Sigmoid colon (tissue), 7 donors: Measurements from ENCODE around the gene UNCX. TPM values are rescaled to one million over a fixed set of nuclear protein-coding genes. Genes with fewer than 3 reads are reported as not detected.
"Not testable (repeated sequence)": the region's sequence is repeated elsewhere in the genome, so short reads cannot be mapped to it uniquely, and the experiment has no call there.

ENCODE experiments used
- DNase-seq: peaks from one replicate; pipeline ENCODE4 v3.0.0-alpha.2; 2019
- H3K27ac ChIP-seq, 4 donors: fragments of 200-600 bp; sonication (generic); one replicate each; pipeline ENCODE4 v1.5.1; 2016 to 2019; ENCODE audit warnings: mild to moderate bottlenecking in 1 of 4
- H3K27me3 ChIP-seq, 3 donors: fragments of 200-600 bp; sonication (generic); one replicate each; pipeline ENCODE4 v1.5.1; 2019; ENCODE audit warnings: mild to moderate bottlenecking in 1 of 3
- H3K36me3 ChIP-seq, 4 donors: fragments of 200-600 bp; sonication (generic); one replicate each; pipeline ENCODE4 v1.5.1; 2016 to 2019
- H3K4me1 ChIP-seq, 4 donors: fragments of 200-600 bp; sonication (generic); one replicate each; pipeline ENCODE4 v1.5.1; 2017 to 2019
- H3K4me3 ChIP-seq, 4 donors: fragments of 200-600 bp; sonication (generic); one replicate each; pipeline ENCODE4 v1.5.1; 2017 to 2019; ENCODE audit warnings: mild to moderate bottlenecking in 2 of 4, moderate library complexity in 1 of 4
- H3K9me3 ChIP-seq, 4 donors: fragments of 200-600 bp in 3 of 4; sonication (generic) in 3 of 4; one replicate each; pipeline versions ENCODE4 v1.5.1 to v1.6.1; 2013 to 2019
- CTCF ChIP-seq, 4 experiments: fragments of 450-650 bp in 3 of 4; fragments of 200-600 bp in 1 of 4; IDR thresholded peaks; one replicate each; pipeline ENCODE4 v1.5.1; 2016 to 2019; ENCODE audit warnings: antibody characterized with exemption in 4 of 4, mild to moderate bottlenecking in 3 of 4, moderate library complexity in 2 of 4
- EP300 ChIP-seq, 4 donors: sonication (generic); formaldehyde crosslinking; IDR thresholded peaks; one replicate each; pipeline ENCODE4 v1.6.1; 2017; ENCODE audit warnings: antibody characterized with exemption in 4 of 4
- POLR2A ChIP-seq, 2 donors: fragments of 450-650 bp; IDR thresholded peaks; one replicate each; pipeline ENCODE4 v1.6.1; 2016; ENCODE audit warnings: antibody characterized with exemption in 2 of 2, mild to moderate bottlenecking in 2 of 2, moderate library complexity in 2 of 2
- POLR2AphosphoS5 ChIP-seq, 4 donors: sonication (generic); formaldehyde crosslinking; IDR thresholded peaks; one replicate each; pipeline ENCODE4 v1.6.1; 2017; ENCODE audit warnings: antibody characterized with exemption in 4 of 4
- WGBS, 2 donors: extraction: QIAGEN DNeasy Blood & Tissue Kit; methylation state at CpG; one replicate each; pipeline ENCODE4 v1.1.7; 2013; 5-methylcytosine and 5-hydroxymethylcytosine counted together
- intact Hi-C: fragments of 100-400 bp; cut with DNase I; formaldehyde crosslinking; loops from one replicate; pipeline ENCODE4 v1.15.1; 2023
- polyA plus RNA-seq, 3 donors: library from polyadenylated mRNA; stranded (reverse); fragments of 200-250 nt; gene quantifications; one replicate each; pipeline ENCODE4 v1.2.3, GENCODE V29; 2013
- total RNA-seq, 4 donors: library from RNA; depleted of rRNA; stranded (reverse); fragments of >200 nt; gene quantifications; one replicate each; pipeline ENCODE4 v1.1.0, GENCODE V29; 2016
- donor health status: healthy with polysubstance abuse.
- donor health status: Bipolar disorder and iron deficiency.
- donor health status: healthy.

Gene UNCX
- total and polyA plus RNA-seq, 7 donors = not detected

DNA sequence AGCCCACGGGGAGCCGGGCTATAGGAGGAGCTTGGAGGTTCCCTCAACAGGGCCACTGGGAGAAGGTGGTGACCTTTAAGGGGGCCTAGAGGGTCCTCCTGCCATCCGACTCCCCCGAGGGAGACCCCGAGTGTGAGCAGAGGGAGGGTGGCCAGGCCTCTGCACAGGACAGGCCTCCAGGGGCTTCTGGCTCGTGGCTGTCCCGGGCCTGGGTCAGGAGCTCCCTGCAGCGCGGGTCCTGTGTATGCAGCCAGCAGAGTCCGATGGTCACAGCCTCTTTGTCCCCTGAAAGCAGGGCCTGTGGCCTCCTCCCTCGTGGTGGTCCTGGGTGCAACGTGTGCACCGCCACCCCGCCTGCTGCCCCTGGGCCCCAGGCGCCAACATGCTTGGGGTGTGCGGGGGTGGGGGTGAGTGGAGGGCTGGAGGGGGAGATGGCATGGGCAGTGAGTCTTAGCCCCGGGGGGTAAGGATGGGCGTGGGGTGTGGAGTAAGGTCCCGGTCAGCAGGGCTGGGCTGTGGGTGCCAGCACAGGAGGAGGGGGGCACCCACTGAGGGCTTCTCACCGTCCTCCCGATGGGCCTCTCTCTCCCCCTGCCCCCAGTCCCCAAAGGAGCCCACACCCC lies 27.1 kb downstream of the UNCX start:
- peaks cover 0 to 87% (median 52%) of the 10 kb centered on the region in 3 donors for H3K27me3 ChIP-seq
- no peak for DNase-seq
- H3K9me3 ChIP-seq = no peaks in the 10 kb centered on the region
- intact Hi-C loops = no loop called here
- no peaks in the 10 kb centered on the region for H3K4me1 ChIP-seq
- no peaks in the 10 kb centered on the region for H3K36me3 ChIP-seq
- no peak for TF ChIP-seq EP300 (IDR thresholded peaks at IDR 0.05)
- no peak overlapping the region for H3K27ac ChIP-seq
- no peak overlapping the region for H3K4me3 ChIP-seq
- 56 to 75% methylated on average over 21 of the region's 21 CpGs for WGBS, 2 donors

GRCh38 chr7:1260244-1260635 lies 27.6 kb downstream of the UNCX start:
- no peak for DNase-seq
- Histone ChIP-seq H3K27ac (no peak overlapping the region), H3K4me1 (no peaks in the 10 kb centered on the region), H3K27me3 (peaks cover 0 to 87% (median 54%) of the 10 kb centered on the region in 3 donors), H3K4me3 (no peak overlapping the region), H3K36me3 (no peaks in the 10 kb centered on the region), H3K9me3 (no peaks in the 10 kb centered on the region)
- intact Hi-C loops = no loop called here
- no peak for TF ChIP-seq CTCF (IDR thresholded peaks at IDR 0.05)
- no peak for TF ChIP-seq EP300 (IDR thresholded peaks at IDR 0.05)
- no peak for TF ChIP-seq POLR2AphosphoS5 (IDR thresholded peaks at IDR 0.05)
- TF ChIP-seq POLR2A (IDR thresholded peaks at IDR 0.05) = no peak
- whole genome bisulfite sequencing, 2 donors = 53 to 69% methylated on average over 21 of the region's 21 CpGs

- peaks cover 0 to 85% (median 52%) of the 10 kb centered on the region in 3 donors for H3K27me3 ChIP-seq
- H3K27ac ChIP-seq, H3K36me3 ChIP-seq, H3K4me1 ChIP-seq, H3K4me3 ChIP-seq, DNase-seq, intact Hi-C loops, H3K9me3 ChIP-seq: not testable (repeated sequence)
- WGBS, 2 donors = 71 to 74% methylated on average over 10 of the region's 10 CpGs
These were observed 28.4 kb downstream of the UNCX start for GRCh38 chr7:1261036-1261435.

DNA sequence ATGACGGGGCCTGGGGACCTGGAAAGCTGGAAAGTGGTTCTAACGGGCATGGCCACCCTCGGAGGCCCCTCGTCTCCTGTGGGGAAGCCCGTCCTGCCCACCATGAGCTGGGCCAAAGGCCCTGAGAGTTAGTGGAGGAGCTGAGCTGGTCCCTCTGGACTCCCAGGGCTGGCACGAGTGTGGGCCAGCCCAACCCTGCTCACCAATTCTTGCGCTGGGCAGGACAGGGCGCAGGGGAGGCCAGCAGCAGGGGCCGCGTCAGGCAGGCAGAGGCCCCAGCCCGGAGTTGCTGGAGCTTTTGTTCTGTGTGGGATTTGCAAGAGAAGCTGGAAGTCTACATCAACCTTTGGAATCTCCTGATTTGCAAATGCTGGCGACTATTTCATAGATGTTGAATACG lies 29.8 kb downstream of the UNCX start:
- no peak overlapping the region for H3K4me3 ChIP-seq
- H3K27ac ChIP-seq = no peak overlapping the region
- WGBS, 2 donors = 75 to 78% methylated on average over 13 of the region's 13 CpGs
- no peak for TF ChIP-seq POLR2AphosphoS5 (IDR thresholded peaks at IDR 0.05)
- no peak for TF ChIP-seq POLR2A (IDR thresholded peaks at IDR 0.05)
- TF ChIP-seq EP300 (IDR thresholded peaks at IDR 0.05) = no peak
- TF ChIP-seq CTCF (IDR thresholded peaks at IDR 0.05) = no peak
- H3K9me3 ChIP-seq = no peaks in the 10 kb centered on the region
- no peaks in the 10 kb centered on the region for H3K4me1 ChIP-seq
- DNase-seq = no peak
- intact Hi-C loops = no loop called here
- H3K27me3 ChIP-seq = peaks cover 0 to 86% (median 55%) of the 10 kb centered on the region in 3 donors
- H3K36me3 ChIP-seq = no peaks in the 10 kb centered on the region

GRCh38 chr7:1263391-1263951 lies 30.8 kb downstream of the UNCX start:
- DNase-seq = no peak
- no peaks in the 10 kb centered on the region for H3K4me1 ChIP-seq
- H3K27ac ChIP-seq = no peak overlapping the region
- H3K9me3 ChIP-seq = no peaks in the 10 kb centered on the region
- H3K27me3 ChIP-seq = peaks cover 0 to 88% (median 49%) of the 10 kb centered on the region in 3 donors
- TF ChIP-seq EP300 (IDR thresholded peaks at IDR 0.05) (no peak), POLR2A (IDR thresholded peaks at IDR 0.05) (no peak), POLR2AphosphoS5 (IDR thresholded peaks at IDR 0.05) (no peak), CTCF (IDR thresholded peaks at IDR 0.05) (no peak)
- no peak overlapping the region for H3K4me3 ChIP-seq
- intact Hi-C loops = no loop called here
- no peaks in the 10 kb centered on the region for H3K36me3 ChIP-seq
- WGBS, 2 donors = 25 to 71% methylated on average over 28 of the region's 28 CpGs
